MM.1S (cell line): ENCODE measurements around the gene PAK4.

Experiments used
- DNase-seq: peaks from one replicate; pipeline ENCODE4 v3.0.0-alpha.2; 2015
- H2AFZ ChIP-seq: fragments of 300-600 bp; sonication (generic); 2 replicates; pipeline ENCODE4 v1.6.0; 2016; ENCODE audit warnings: antibody characterized with exemption, low read length
- H3F3A ChIP-seq: fragments of 300-600 bp; sonication (generic); 2 replicates; pipeline ENCODE4 v1.6.1; 2016; ENCODE audit warnings: mild to moderate bottlenecking, antibody characterized with exemption, low read length, moderate library complexity, mixed read lengths; ENCODE audit not compliant: insufficient read depth
- H3K27ac ChIP-seq: fragments of 300-600 bp; sonication (generic); 2 replicates; pipeline ENCODE4 v1.5.1; 2016; ENCODE audit warnings: mild to moderate bottlenecking, low read length
- H3K27me3 ChIP-seq: fragments of 300-600 bp; sonication (generic); replicated peaks from 2 replicates; pipeline ENCODE4 v1.6.0; 2016; ENCODE audit warnings: low read length; ENCODE audit not compliant: insufficient read depth
- H3K36me3 ChIP-seq: fragments of 300-600 bp; sonication (generic); replicated peaks from 2 replicates; pipeline ENCODE4 v1.6.1; 2016; ENCODE audit warnings: mild to moderate bottlenecking, low read length, mixed read lengths; ENCODE audit not compliant: insufficient read depth
- H3K4me1 ChIP-seq: fragments of 300-600 bp; sonication (generic); 2 replicates; pipeline ENCODE4 v1.6.1; 2016; ENCODE audit warnings: low read length, mixed read lengths
- H3K4me2 ChIP-seq: fragments of 300-600 bp; sonication (generic); 2 replicates; pipeline ENCODE4 v1.6.0; 2016; ENCODE audit warnings: low read depth, low read length
- H3K4me3 ChIP-seq: fragments of 300-600 bp; sonication (generic); 2 replicates; pipeline ENCODE4 v1.5.1; 2016; ENCODE audit warnings: low read length, mixed read lengths
- H3K79me2 ChIP-seq: fragments of 300-600 bp; sonication (generic); 2 replicates; pipeline ENCODE4 v1.6.1; 2016; ENCODE audit warnings: mixed run types, low read length, mixed read lengths
- H3K9ac ChIP-seq: fragments of 300-600 bp; sonication (generic); 2 replicates; pipeline ENCODE4 v1.6.1; 2016; ENCODE audit warnings: low read length, mixed read lengths
- H3K9me2 ChIP-seq: fragments of 300-600 bp; sonication (generic); replicated peaks from 2 replicates; pipeline ENCODE4 v1.6.1; 2016; ENCODE audit warnings: mild to moderate bottlenecking, low read length, mixed read lengths; ENCODE audit not compliant: insufficient read depth
- H3K9me3 ChIP-seq: fragments of 300-600 bp; sonication (generic); replicated peaks from 2 replicates; pipeline ENCODE4 v1.6.1; 2016; ENCODE audit warnings: mild to moderate bottlenecking, low read length, mixed read lengths; ENCODE audit not compliant: insufficient read depth
- H4K20me1 ChIP-seq: fragments of 300-600 bp; sonication (generic); 2 replicates; pipeline ENCODE4 v1.6.1; 2016; ENCODE audit warnings: mild to moderate bottlenecking, low read length, moderate library complexity, mixed read lengths; ENCODE audit not compliant: insufficient read depth
- EZH2 ChIP-seq: fragments of 300-600 bp; sonication (generic); optimal IDR thresholded peaks from 2 replicates; pipeline ENCODE3; 2017; ENCODE audit warnings: low read depth, mild to moderate bottlenecking, antibody characterized with exemption, low read length, mixed read lengths
- EZH2phosphoT487 ChIP-seq: fragments of 300-600 bp; sonication (generic); IDR thresholded peaks from 2 replicates; pipeline ENCODE4 v1.6.1; 2018; ENCODE audit warnings: antibody characterized with exemption, low read length
- TF ChIP-seq, protein P1 (sequence below): fragments of 300-600 bp; sonication (generic); IDR thresholded peaks from 2 replicates; pipeline ENCODE4 v1.5.1; 2016; ENCODE audit warnings: antibody characterized with exemption, low read length, mixed read lengths

The PAK4 gene

DNA sequence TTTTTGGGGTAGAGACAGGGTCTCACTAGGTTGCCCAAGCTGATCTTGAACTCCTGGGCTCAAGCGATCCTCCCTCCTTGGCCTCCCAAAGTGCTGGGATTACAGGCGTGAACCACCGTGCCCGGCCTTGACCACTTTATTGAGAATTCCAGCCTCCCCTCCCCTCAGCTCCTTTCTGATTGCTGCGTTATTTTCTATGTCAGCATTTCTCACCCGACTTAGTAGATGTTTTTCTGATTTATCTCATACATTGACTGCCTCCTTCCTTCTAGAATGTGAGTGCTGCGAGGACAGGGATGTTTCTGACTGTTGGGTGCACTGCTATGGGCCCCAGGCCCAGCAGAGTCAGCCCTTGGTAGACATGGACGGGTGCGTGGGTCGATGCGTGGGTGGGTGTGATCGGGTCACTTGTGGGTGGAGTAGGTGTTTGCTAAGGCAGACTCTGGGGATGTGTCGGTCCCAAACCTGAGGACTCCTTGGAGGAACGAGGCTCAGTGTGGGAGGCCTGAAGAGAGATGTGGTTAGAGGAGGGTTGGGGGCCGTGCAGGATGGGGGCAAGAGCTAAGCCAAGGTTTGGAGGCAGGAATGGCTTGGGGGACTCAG, 37.0 kb downstream of the PAK4 start:
- H3F3A ChIP-seq, result no peaks in the 10 kb centered on the region
- H3K27ac ChIP-seq, result no peak overlapping the region
- H3K27me3 ChIP-seq, result no peaks in the 10 kb centered on the region
- H2AFZ ChIP-seq, result no peak overlapping the region
- no peaks in the 10 kb centered on the region for H3K4me1 ChIP-seq
- no peaks in the 10 kb centered on the region for H3K9me2 ChIP-seq
- H3K4me2 ChIP-seq, result no peak overlapping the region
- no peak overlapping the region for H3K9ac ChIP-seq
- DNase-seq, result no peak
- H3K79me2 ChIP-seq, result peaks cover 8% of the 10 kb centered on the region
- no peaks in the 10 kb centered on the region for H3K9me3 ChIP-seq
- no peaks in the 10 kb centered on the region for H3K36me3 ChIP-seq
- H4K20me1 ChIP-seq, result no peaks in the 10 kb centered on the region
- no peak overlapping the region for H3K4me3 ChIP-seq
- TF ChIP-seq EZH2phosphoT487, result no peak
- TF ChIP-seq EZH2, result no peak

DNA sequence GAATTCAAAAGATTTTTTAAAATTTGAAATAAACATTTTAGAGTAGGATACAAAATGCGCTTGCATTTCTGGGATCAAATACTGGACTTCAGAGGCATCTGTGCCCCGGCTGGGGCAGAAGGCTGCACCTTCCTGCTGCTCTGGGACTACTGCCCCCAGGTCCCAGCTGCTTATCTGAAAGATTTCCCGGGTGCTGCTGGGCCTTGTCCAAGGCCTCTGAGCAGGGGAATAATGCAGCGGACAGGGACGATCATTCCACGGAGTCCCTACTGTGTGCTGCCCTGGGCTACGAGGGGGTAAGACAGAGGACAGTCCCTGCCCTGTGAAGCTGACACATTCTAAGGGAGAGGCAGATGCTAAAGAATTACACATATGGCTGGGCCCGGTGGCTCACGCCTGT, 38.0 kb downstream of the PAK4 start:
- no peaks in the 10 kb centered on the region for H3F3A ChIP-seq
- H3K36me3 ChIP-seq, result no peaks in the 10 kb centered on the region
- TF ChIP-seq, protein P1, sequence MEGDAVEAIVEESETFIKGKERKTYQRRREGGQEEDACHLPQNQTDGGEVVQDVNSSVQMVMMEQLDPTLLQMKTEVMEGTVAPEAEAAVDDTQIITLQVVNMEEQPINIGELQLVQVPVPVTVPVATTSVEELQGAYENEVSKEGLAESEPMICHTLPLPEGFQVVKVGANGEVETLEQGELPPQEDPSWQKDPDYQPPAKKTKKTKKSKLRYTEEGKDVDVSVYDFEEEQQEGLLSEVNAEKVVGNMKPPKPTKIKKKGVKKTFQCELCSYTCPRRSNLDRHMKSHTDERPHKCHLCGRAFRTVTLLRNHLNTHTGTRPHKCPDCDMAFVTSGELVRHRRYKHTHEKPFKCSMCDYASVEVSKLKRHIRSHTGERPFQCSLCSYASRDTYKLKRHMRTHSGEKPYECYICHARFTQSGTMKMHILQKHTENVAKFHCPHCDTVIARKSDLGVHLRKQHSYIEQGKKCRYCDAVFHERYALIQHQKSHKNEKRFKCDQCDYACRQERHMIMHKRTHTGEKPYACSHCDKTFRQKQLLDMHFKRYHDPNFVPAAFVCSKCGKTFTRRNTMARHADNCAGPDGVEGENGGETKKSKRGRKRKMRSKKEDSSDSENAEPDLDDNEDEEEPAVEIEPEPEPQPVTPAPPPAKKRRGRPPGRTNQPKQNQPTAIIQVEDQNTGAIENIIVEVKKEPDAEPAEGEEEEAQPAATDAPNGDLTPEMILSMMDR, result no peak
- TF ChIP-seq EZH2phosphoT487 (no peak), EZH2 (no peak)
- H3K9ac ChIP-seq, result no peak overlapping the region
- H4K20me1 ChIP-seq, result no peaks in the 10 kb centered on the region
- H3K4me3 ChIP-seq, result no peak overlapping the region
- DNase-seq, result no peak
- H3K4me2 ChIP-seq, result no peak overlapping the region
- no peaks in the 10 kb centered on the region for H3K9me2 ChIP-seq
- no peaks in the 10 kb centered on the region for H3K4me1 ChIP-seq
- H3K27me3 ChIP-seq, result no peaks in the 10 kb centered on the region
- no peak overlapping the region for H2AFZ ChIP-seq
- no peaks in the 10 kb centered on the region for H3K9me3 ChIP-seq
- H3K27ac ChIP-seq, result no peak overlapping the region
- peaks cover 2% of the 10 kb centered on the region; the same call in 1 of the 2 replicates for H3K79me2 ChIP-seq

DNA sequence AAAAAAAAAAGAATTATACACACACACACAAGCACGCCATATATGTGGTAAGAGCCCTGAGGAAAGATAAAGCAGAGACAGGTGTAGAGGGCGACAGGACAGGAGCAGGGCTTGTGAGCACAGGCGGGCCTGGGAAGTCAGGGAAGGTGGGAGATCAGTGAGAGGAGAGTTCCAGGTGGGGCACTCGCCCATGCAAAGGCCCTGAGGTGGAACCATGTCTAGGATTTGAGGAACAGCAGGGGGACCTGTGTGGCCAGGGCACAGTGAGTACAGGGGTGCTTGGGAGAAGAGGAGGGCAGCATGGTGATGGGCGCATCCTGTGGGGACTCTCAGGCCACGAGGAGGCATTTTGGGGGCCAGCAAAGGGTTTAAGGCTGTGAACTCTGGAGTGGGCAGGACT, 38.7 kb downstream of the PAK4 start:
- TF ChIP-seq, protein P1, result no peak
- Histone ChIP-seq H3K36me3 (no peaks in the 10 kb centered on the region), H2AFZ (no peak overlapping the region), H3K4me3 (no peak overlapping the region), H3K79me2 (no peaks in the 10 kb centered on the region), H4K20me1 (no peaks in the 10 kb centered on the region), H3K4me2 (no peak overlapping the region), H3K4me1 (no peaks in the 10 kb centered on the region), H3K27ac (no peak overlapping the region), H3K27me3 (no peaks in the 10 kb centered on the region), H3K9ac (no peak overlapping the region), H3K9me3 (no peaks in the 10 kb centered on the region), H3F3A (no peaks in the 10 kb centered on the region), H3K9me2 (no peaks in the 10 kb centered on the region)
- no peak for DNase-seq

DNA sequence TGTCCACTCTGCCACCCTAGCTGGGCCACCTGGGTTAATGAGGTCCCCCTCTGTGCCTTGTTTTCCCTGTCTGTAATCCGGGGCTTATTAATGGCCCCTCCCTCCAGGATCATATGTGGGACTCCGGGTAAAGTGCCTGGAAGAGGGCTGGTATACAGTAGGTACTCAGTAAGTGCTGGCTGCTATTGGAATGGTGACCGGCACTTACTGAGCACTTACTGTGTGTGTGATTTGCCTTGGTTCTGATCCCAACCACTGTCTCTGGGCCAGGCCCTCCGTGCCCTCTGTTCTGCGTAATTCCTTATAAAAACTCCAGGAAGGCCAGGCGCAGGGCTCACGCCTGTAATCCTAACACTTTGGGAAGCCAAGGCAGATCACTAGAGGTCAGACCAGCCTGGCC, 40.3 kb downstream of the PAK4 start:
- H3K36me3 ChIP-seq, result no peaks in the 10 kb centered on the region
- H3K9ac ChIP-seq, result no peak overlapping the region
- no peaks in the 10 kb centered on the region for H3F3A ChIP-seq
- no peak overlapping the region for H2AFZ ChIP-seq
- no peaks in the 10 kb centered on the region for H3K9me3 ChIP-seq
- DNase-seq, result no peak
- no peaks in the 10 kb centered on the region for H4K20me1 ChIP-seq
- TF ChIP-seq EZH2phosphoT487 (no peak), EZH2 (no peak)
- no peaks in the 10 kb centered on the region for H3K4me1 ChIP-seq
- no peak overlapping the region for H3K4me2 ChIP-seq
- no peak overlapping the region for H3K27ac ChIP-seq
- no peaks in the 10 kb centered on the region for H3K27me3 ChIP-seq
- no peak overlapping the region for H3K4me3 ChIP-seq
- H3K79me2 ChIP-seq, result no peaks in the 10 kb centered on the region
- no peaks in the 10 kb centered on the region for H3K9me2 ChIP-seq
